AG09319 (cell line): Measurements from ENCODE around the gene ATP2C2.

Experiments used
- DNase-seq: peaks from one replicate; pipeline ENCODE4 v3.0.0-alpha.2; 2010; ENCODE audit warnings: low read depth; ENCODE audit errors: extremely low read depth
- CTCF ChIP-seq: IDR thresholded peaks from 2 replicates; pipeline ENCODE4 v1.5.1; 2011; ENCODE audit warnings: low read depth, mild to moderate bottlenecking, inconsistent platforms, low read length, moderate library complexity

ATP2C2 gene

GRCh38 chr16:84407588-84408313 is 39.4 kb downstream of the ATP2C2 start:
- no peak for DNase-seq
- TF ChIP-seq CTCF, result no peak

- no peak for DNase-seq
- no peak for TF ChIP-seq CTCF
Measured at GRCh38 chr16:84408314-84408690, 40.0 kb downstream of the ATP2C2 start.

GRCh38 chr16:84408856-84409255 is 40.5 kb downstream of the ATP2C2 start:
- TF ChIP-seq CTCF, result no peak
- DNase-seq, result no peak

- TF ChIP-seq CTCF, result no peak
Measured at GRCh38 chr16:84410361-84411138, 42.2 kb downstream of the ATP2C2 start.

GRCh38 chr16:84411768-84412167 is 43.4 kb downstream of the ATP2C2 start:
- TF ChIP-seq CTCF, result no peak
- no peak for DNase-seq

More at GRCh38 chr16:84410361-84411138, 42.2 kb downstream of the ATP2C2 start:
- DNase-seq, result no peak

- DNase-seq, result no peak
- TF ChIP-seq CTCF, result no peak
Measured at GRCh38 chr16:84412262-84412661, 43.9 kb downstream of the ATP2C2 start.
